IMR-90 (cell line): ENCODE measurements around the gene SERPINA3. TPM values are rescaled to one million over a fixed set of nuclear protein-coding genes. Genes with fewer than 3 reads are reported as not detected.

Experiments used
- ATAC-seq: fragments of 200-7000 bp; cut with Tn5 transposase; 2 replicates; pipeline ENCODE4 v1.9.1; 2020; ENCODE audit warnings: low read depth, mild to moderate bottlenecking, moderate library complexity
- BruUV-seq: library from RNA; stranded (reverse); fragments of 400-500 nt; replicated peaks from 2 replicates; lab custom pipeline; 2021; lab: Mats Ljungman, UMichigan
- CTCF ChIA-PET: fragments of 300-600 bp; formaldehyde crosslinking; extraction: SDS; loops from one replicate; lab custom pipeline; 2021; ENCODE audit warnings: antibody characterized with exemption; lab: Yijun Ruan, JAX
- POLR2A ChIA-PET: fragments of 300-600 bp; sonication (Branson Sonifier 250); formaldehyde crosslinking; loops from one replicate; lab custom pipeline; 2022; ENCODE audit warnings: antibody characterized with exemption; ENCODE audit not compliant: unreplicated experiment; lab: Charles Lee
- DNase-seq: peaks from one replicate; pipeline ENCODE4 v3.0.0; 2013
- H2AFZ ChIP-seq: replicated peaks from 2 replicates; pipeline ENCODE3; 2013; ENCODE audit warnings: low read length, mild to moderate bottlenecking; ENCODE audit not compliant: poor library complexity
- H2AK5ac ChIP-seq: 2 replicates; pipeline ENCODE4 v1.6.1; 2013; ENCODE audit warnings: low read depth, low read length, inconsistent platforms
- H2AK9ac ChIP-seq: replicated peaks from 2 replicates; pipeline ENCODE3; 2013; ENCODE audit warnings: mild to moderate bottlenecking, low read depth, low read length, moderate library complexity; ENCODE audit not compliant: poor library complexity
- H2BK120ac ChIP-seq: 2 replicates; pipeline ENCODE4 v1.6.1; 2013; ENCODE audit warnings: low read depth, low read length, inconsistent platforms
- H2BK15ac ChIP-seq: 3 replicates; pipeline ENCODE4 v1.6.1; 2013; ENCODE audit warnings: low read depth, low read length, inconsistent platforms
- H2BK20ac ChIP-seq: 2 replicates; pipeline ENCODE4 v1.6.1; 2013; ENCODE audit warnings: low read depth, mild to moderate bottlenecking, inconsistent platforms, low read length, moderate library complexity
- H2BK5ac ChIP-seq: 2 replicates; pipeline ENCODE4 v1.6.1; 2013; ENCODE audit warnings: mild to moderate bottlenecking, low read depth, low read length, inconsistent platforms; ENCODE audit not compliant: poor library complexity, severe bottlenecking
- H3K14ac ChIP-seq: replicated peaks from 2 replicates; pipeline ENCODE4 v1.6.1; 2013; ENCODE audit warnings: low read depth, low read length, inconsistent platforms
- H3K18ac ChIP-seq: 2 replicates; pipeline ENCODE4 v1.6.1; 2013; ENCODE audit warnings: low read depth, low read length, control low read depth
- H3K23ac ChIP-seq: 2 replicates; pipeline ENCODE4 v1.6.1; 2013; ENCODE audit warnings: low read depth, low read length, inconsistent platforms
- H3K27ac ChIP-seq: 2 replicates; pipeline ENCODE4 v1.5.1; 2013; ENCODE audit warnings: mild to moderate bottlenecking, control low read depth, low read length; ENCODE audit not compliant: insufficient read depth
- H3K27me3 ChIP-seq: 2 replicates; pipeline ENCODE4 v1.6.1; 2013; ENCODE audit warnings: low read length; ENCODE audit not compliant: control insufficient read depth, insufficient read depth
- H3K36me3 ChIP-seq: 2 replicates; pipeline ENCODE4 v1.6.1; 2013; ENCODE audit warnings: low read length, mixed read lengths; ENCODE audit not compliant: control insufficient read depth, insufficient read depth
- H3K4ac ChIP-seq: 2 replicates; pipeline ENCODE4 v1.6.1; 2013; ENCODE audit warnings: low read depth, low read length, inconsistent platforms
- H3K4me1 ChIP-seq: 2 replicates; pipeline ENCODE4 v1.6.1; 2013; ENCODE audit warnings: low read length, mixed read lengths; ENCODE audit not compliant: control insufficient read depth, insufficient read depth
- H3K4me2 ChIP-seq: 2 replicates; pipeline ENCODE4 v1.6.1; 2013; ENCODE audit warnings: low read depth, mild to moderate bottlenecking, control low read depth, low read length, moderate library complexity
- H3K4me3 ChIP-seq: 2 replicates; pipeline ENCODE4 v1.5.1; 2013; ENCODE audit warnings: low read depth, mild to moderate bottlenecking, control low read depth, low read length, moderate library complexity; ENCODE audit not compliant: insufficient read depth
- H3K56ac ChIP-seq: 2 replicates; pipeline ENCODE4 v1.6.1; 2013; ENCODE audit warnings: low read length, inconsistent platforms; ENCODE audit not compliant: insufficient read depth; ENCODE audit errors: extremely low read depth
- H3K79me1 ChIP-seq, 2 experiments: 2 replicates each; pipeline ENCODE4 v1.6.1; 2013; ENCODE audit warnings: low read length in 2 of 2, inconsistent platforms in 1 of 2, low read depth in 1 of 2
- H3K9ac ChIP-seq: 2 replicates; pipeline ENCODE4 v1.6.1; 2013; ENCODE audit warnings: low read depth, low read length, control low read depth
- H3K9me1 ChIP-seq: 2 replicates; pipeline ENCODE4 v1.6.1; 2013; ENCODE audit warnings: low read length, inconsistent platforms; ENCODE audit not compliant: insufficient read depth
- H3K9me3 ChIP-seq: 2 replicates; pipeline ENCODE4 v1.6.1; 2013; ENCODE audit warnings: low read length; ENCODE audit not compliant: control insufficient read depth, insufficient read depth
- H4K20me1 ChIP-seq: 2 replicates; pipeline ENCODE4 v1.6.1; 2013; ENCODE audit warnings: low read length, inconsistent platforms; ENCODE audit not compliant: insufficient read depth
- H4K5ac ChIP-seq: 2 replicates; pipeline ENCODE4 v1.6.1; 2013; ENCODE audit warnings: mild to moderate bottlenecking, low read depth, low read length, control low read depth
- H4K8ac ChIP-seq, 2 experiments: 2 replicates each; pipeline ENCODE4 v1.6.1; 2013; ENCODE audit warnings: low read depth in 2 of 2, low read length in 2 of 2, control low read depth in 1 of 2, inconsistent platforms in 1 of 2
- H4K91ac ChIP-seq: 2 replicates; pipeline ENCODE4 v1.6.1; 2013; ENCODE audit warnings: low read depth, low read length, inconsistent platforms; ENCODE audit not compliant: insufficient read depth
- CEBPB ChIP-seq: IDR thresholded peaks from 2 replicates; pipeline ENCODE4 v1.6.1; 2012; ENCODE audit warnings: low read depth, low read length, improper control_type of control experiment
- CHD1 ChIP-seq: IDR thresholded peaks from 2 replicates; pipeline ENCODE4 v1.6.1; 2012; ENCODE audit warnings: low read depth, low read length, improper control_type of control experiment
- FOS ChIP-seq: fragments of 150-350 bp; IDR thresholded peaks from 2 replicates; pipeline ENCODE4 v1.6.1; 2016; ENCODE audit warnings: low read depth, low read length
- MAFK ChIP-seq: IDR thresholded peaks from 2 replicates; pipeline ENCODE4 v1.6.1; 2012; ENCODE audit warnings: low read depth, low read length, improper control_type of control experiment
- MAZ ChIP-seq: IDR thresholded peaks from 2 replicates; pipeline ENCODE4 v1.6.1; 2012; ENCODE audit warnings: low read depth, mild to moderate bottlenecking, low read length, improper control_type of control experiment, moderate library complexity, borderline replicate concordance
- NFE2L2 ChIP-seq: fragments of 150-350 bp; IDR thresholded peaks from 2 replicates; pipeline ENCODE4 v1.6.1; 2016; ENCODE audit warnings: low read depth, mild to moderate bottlenecking, low read length
- POLR2A ChIP-seq: IDR thresholded peaks from 2 replicates; pipeline ENCODE4 v1.6.1; 2012; ENCODE audit warnings: mild to moderate bottlenecking, low read depth, low read length
- RAD21 ChIP-seq: IDR thresholded peaks from 2 replicates; pipeline ENCODE4 v1.6.1; 2012; ENCODE audit warnings: low read length, improper control_type of control experiment
- RCOR1 ChIP-seq: IDR thresholded peaks from 2 replicates; pipeline ENCODE4 v1.6.1; 2012; ENCODE audit warnings: mild to moderate bottlenecking, low read length, improper control_type of control experiment; ENCODE audit not compliant: insufficient replicate concordance
- RFX5 ChIP-seq: IDR thresholded peaks from 2 replicates; pipeline ENCODE4 v1.8.0; 2012; ENCODE audit warnings: low read depth, mild to moderate bottlenecking, low read length, moderate library complexity
- SMC3 ChIP-seq: fragments of 150-350 bp; IDR thresholded peaks from 2 replicates; pipeline ENCODE4 v1.6.1; 2016; ENCODE audit warnings: low read depth, mild to moderate bottlenecking, antibody characterized with exemption, low read length, moderate library complexity
- WGBS, 2 experiments: methylation state at CpG; one replicate each; pipeline versions ENCODE4 v1.1.5 to v1.1.7; 2013; ENCODE audit warnings: missing lambda C conversion rate in 2 of 2; ENCODE audit not compliant: insufficient read length in 1 of 2; ENCODE audit errors: extremely low coverage in 2 of 2; 5-methylcytosine and 5-hydroxymethylcytosine counted together
- dilution Hi-C: fragments of 300-500 bp; cut with HindIII; formaldehyde crosslinking; loops from one replicate; pipeline ENCODE4 v1.14.3; 2018; ENCODE audit warnings: low sequenced_read_pairs; ENCODE audit not compliant: unreplicated experiment
- in situ Hi-C: fragments of 300-500 bp; cut with MboI; formaldehyde crosslinking; loops from 3 replicates; pipeline ENCODE4 v1.14.3; 2019; ENCODE audit warnings: low sequenced_read_pairs, inconsistent platforms, mixed read lengths
- intact Hi-C: fragments of 100-400 bp; cut with micrococcal nuclease; formaldehyde crosslinking; loops from 2 replicates; pipeline ENCODE4 v1.10.0; 2022
- polyA plus RNA-seq, 3 experiments: library from polyadenylated mRNA; depleted of rRNA; stranded (reverse); fragments of >200 nt; gene quantifications; 2 replicates each; pipeline ENCODE4 v1.2.3, GENCODE V29; 2012; ENCODE audit warnings: low replicate concordance in 1 of 3
- total RNA-seq: library from RNA; depleted of rRNA; stranded (reverse); fragments of >200 nt; gene quantifications from 2 replicates; pipeline ENCODE4 v1.2.3, GENCODE V29; 2012
- TF ChIP-seq, protein P1 (sequence below): conservative IDR thresholded peaks from 2 replicates; pipeline ENCODE4 v1.5.1; 2012; ENCODE audit warnings: mild to moderate bottlenecking, low read depth, low read length, improper control_type of control experiment
- TF ChIP-seq, protein P2 (sequence below): fragments of 150-350 bp; IDR thresholded peaks from 2 replicates; pipeline ENCODE4 v1.6.1; 2016; ENCODE audit warnings: low read depth, mild to moderate bottlenecking, low read length, moderate library complexity, borderline replicate concordance
- TF ChIP-seq, protein P3 (sequence below): fragments of 150-350 bp; IDR thresholded peaks from 2 replicates; pipeline ENCODE4 v1.6.1; 2017; ENCODE audit warnings: mild to moderate bottlenecking, antibody characterized with exemption, low read length, low read depth

The SERPINA3 gene
- total and polyA plus RNA-seq, 2 of the 4 experiments (the other 2 are of a cell fraction): 0.36 to 0.48 TPM

DNA sequence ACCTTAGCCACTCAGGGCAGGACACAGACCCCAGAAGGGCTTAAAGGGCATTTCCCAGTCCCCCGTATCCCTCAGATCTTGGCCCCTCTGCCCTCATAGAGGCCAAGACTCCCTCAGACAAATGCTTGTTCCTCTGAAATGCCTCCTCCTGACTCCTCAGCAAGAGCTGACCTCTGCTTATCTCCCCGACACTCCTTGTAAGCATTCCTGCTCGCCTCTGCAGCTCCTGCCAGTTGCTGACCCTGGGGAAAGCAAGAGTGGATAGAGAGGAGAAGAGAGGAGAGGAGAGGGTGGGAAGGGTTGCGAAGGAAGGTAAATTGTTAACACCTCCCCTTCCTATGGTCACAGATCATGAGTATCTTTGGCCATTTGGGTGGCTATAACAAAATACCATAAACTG lies 23.9 kb upstream of the SERPINA3 start:
- no peaks in the 10 kb centered on the region for H3K9me3 ChIP-seq

More for the DNA sequence above, 23.9 kb upstream of the SERPINA3 start:
- no peak for DNase-seq
- CTCF ChIA-PET: no interaction called here
- no peak for ATAC-seq
- peaks cover 8% of the 10 kb centered on the region for H3K27me3 ChIP-seq
- H4K91ac ChIP-seq: no peak overlapping the region
- no peak overlapping the region for H3K4me2 ChIP-seq
- dilution Hi-C loops: no loop called here
- no peak overlapping the region for H3K27ac ChIP-seq
- no peak overlapping the region for H3K18ac ChIP-seq
- H3K4me3 ChIP-seq: no peak overlapping the region
- no peak overlapping the region for H3K9ac ChIP-seq
- no peak overlapping the region for H2AK9ac ChIP-seq
- in situ Hi-C loops: no loop called here
- WGBS, 2 experiments: no CpG with 5 or more reads among the region's 4 CpGs
- H2BK20ac ChIP-seq: no peak overlapping the region
- POLR2A ChIA-PET: no interaction called here
- no peak overlapping the region for H3K56ac ChIP-seq
- H4K20me1 ChIP-seq: no peaks in the 10 kb centered on the region
- H3K4me1 ChIP-seq: no peaks in the 10 kb centered on the region
- H2BK120ac ChIP-seq: no peak overlapping the region
- no peaks in the 10 kb centered on the region for H3K79me1 ChIP-seq
- H4K8ac ChIP-seq: no peak overlapping the region
- no TSS peak for BruUV-seq
- no peak overlapping the region for H2BK15ac ChIP-seq
- H3K4ac ChIP-seq: no peak overlapping the region
- TF ChIP-seq RCOR1 (no peak), MAZ (no peak), FOS (no peak), SMC3 (no peak), POLR2A (no peak), NFE2L2 (no peak), CHD1 (no peak), RFX5 (no peak), CEBPB (no peak), MAFK (no peak), RAD21 (no peak)
- TF ChIP-seq, protein P1, sequence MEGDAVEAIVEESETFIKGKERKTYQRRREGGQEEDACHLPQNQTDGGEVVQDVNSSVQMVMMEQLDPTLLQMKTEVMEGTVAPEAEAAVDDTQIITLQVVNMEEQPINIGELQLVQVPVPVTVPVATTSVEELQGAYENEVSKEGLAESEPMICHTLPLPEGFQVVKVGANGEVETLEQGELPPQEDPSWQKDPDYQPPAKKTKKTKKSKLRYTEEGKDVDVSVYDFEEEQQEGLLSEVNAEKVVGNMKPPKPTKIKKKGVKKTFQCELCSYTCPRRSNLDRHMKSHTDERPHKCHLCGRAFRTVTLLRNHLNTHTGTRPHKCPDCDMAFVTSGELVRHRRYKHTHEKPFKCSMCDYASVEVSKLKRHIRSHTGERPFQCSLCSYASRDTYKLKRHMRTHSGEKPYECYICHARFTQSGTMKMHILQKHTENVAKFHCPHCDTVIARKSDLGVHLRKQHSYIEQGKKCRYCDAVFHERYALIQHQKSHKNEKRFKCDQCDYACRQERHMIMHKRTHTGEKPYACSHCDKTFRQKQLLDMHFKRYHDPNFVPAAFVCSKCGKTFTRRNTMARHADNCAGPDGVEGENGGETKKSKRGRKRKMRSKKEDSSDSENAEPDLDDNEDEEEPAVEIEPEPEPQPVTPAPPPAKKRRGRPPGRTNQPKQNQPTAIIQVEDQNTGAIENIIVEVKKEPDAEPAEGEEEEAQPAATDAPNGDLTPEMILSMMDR: no peak
- TF ChIP-seq, protein P2, sequence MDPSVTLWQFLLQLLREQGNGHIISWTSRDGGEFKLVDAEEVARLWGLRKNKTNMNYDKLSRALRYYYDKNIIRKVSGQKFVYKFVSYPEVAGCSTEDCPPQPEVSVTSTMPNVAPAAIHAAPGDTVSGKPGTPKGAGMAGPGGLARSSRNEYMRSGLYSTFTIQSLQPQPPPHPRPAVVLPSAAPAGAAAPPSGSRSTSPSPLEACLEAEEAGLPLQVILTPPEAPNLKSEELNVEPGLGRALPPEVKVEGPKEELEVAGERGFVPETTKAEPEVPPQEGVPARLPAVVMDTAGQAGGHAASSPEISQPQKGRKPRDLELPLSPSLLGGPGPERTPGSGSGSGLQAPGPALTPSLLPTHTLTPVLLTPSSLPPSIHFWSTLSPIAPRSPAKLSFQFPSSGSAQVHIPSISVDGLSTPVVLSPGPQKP: no peak
- TF ChIP-seq, protein P3, sequence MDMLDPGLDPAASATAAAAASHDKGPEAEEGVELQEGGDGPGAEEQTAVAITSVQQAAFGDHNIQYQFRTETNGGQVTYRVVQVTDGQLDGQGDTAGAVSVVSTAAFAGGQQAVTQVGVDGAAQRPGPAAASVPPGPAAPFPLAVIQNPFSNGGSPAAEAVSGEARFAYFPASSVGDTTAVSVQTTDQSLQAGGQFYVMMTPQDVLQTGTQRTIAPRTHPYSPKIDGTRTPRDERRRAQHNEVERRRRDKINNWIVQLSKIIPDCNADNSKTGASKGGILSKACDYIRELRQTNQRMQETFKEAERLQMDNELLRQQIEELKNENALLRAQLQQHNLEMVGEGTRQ: no peak
- H3K14ac ChIP-seq: no peak overlapping the region
- H2AK5ac ChIP-seq: no peak overlapping the region
- H3K9me1 ChIP-seq: no peaks in the 10 kb centered on the region
- no peak overlapping the region for H2BK5ac ChIP-seq
- intact Hi-C loops: no loop called here
- H3K36me3 ChIP-seq: no peaks in the 10 kb centered on the region
- no peak overlapping the region for H2AFZ ChIP-seq
- no peak overlapping the region for H3K23ac ChIP-seq
- no peak overlapping the region for H4K5ac ChIP-seq
